ENCODE measurements around the gene THAP4.
"Not testable (repeated sequence)": the region's sequence is repeated elsewhere in the genome, so short reads cannot be mapped to it uniquely, and the experiment has no call there.

Gene THAP4

GRCh38 chr2:241612156-241613016 lies 24.6 kb downstream of the THAP4 start:
- DNase-seq (ENCODE audit: low read depth) = no peak

GRCh38 chr2:241611062-241611461 lies 25.9 kb downstream of the THAP4 start:
- DNase-seq (ENCODE audit: low read depth) = no peak

- peak; percentile 73 for DNase-seq (ENCODE audit: low read depth)
These were observed 26.8 kb downstream of the THAP4 start for GRCh38 chr2:241609859-241610793.

GRCh38 chr2:241608881-241609280 lies 28.1 kb downstream of the THAP4 start:
- DNase-seq (ENCODE audit: low read depth) = no peak

GRCh38 chr2:241607162-241607885 lies 29.6 kb downstream of the THAP4 start:
- DNase-seq (ENCODE audit: low read depth) = no peak

- no peak for DNase-seq (ENCODE audit: low read depth)
These were observed 30.8 kb downstream of the THAP4 start for GRCh38 chr2:241606186-241606585.

GRCh38 chr2:241603686-241604085 lies 33.3 kb downstream of the THAP4 start:
- peak; percentile 37 for DNase-seq (ENCODE audit: low read depth)

- no peak for DNase-seq (ENCODE audit: low read depth)
These were observed 34.2 kb downstream of the THAP4 start for GRCh38 chr2:241602720-241603119.

GRCh38 chr2:241601841-241602240 lies 35.1 kb downstream of the THAP4 start:
- DNase-seq (ENCODE audit: low read depth) = no peak

- no peak for DNase-seq (ENCODE audit: low read depth)
These were observed 37.3 kb downstream of the THAP4 start for GRCh38 chr2:241599615-241600014.

GRCh38 chr2:241598487-241598886 lies 38.5 kb downstream of the THAP4 start:
- DNase-seq (ENCODE audit: low read depth) = peak; percentile 20

GRCh38 chr2:241598061-241598460 lies 38.9 kb downstream of the THAP4 start:
- DNase-seq (ENCODE audit: low read depth) = no peak

GRCh38 chr2:241597561-241597960 lies 39.4 kb downstream of the THAP4 start:
- no peak for DNase-seq (ENCODE audit: low read depth)

- no peak for DNase-seq (ENCODE audit: low read depth)
These were observed 41.3 kb downstream of the THAP4 start for GRCh38 chr2:241595600-241596140.

- no peak for DNase-seq (ENCODE audit: low read depth)
These were observed 43.7 kb downstream of the THAP4 start for GRCh38 chr2:241593271-241593670.

- DNase-seq (ENCODE audit: low read depth) = no peak
These were observed 44.7 kb downstream of the THAP4 start for GRCh38 chr2:241592126-241592845.

GRCh38 chr2:241590496-241591455 lies 46.2 kb downstream of the THAP4 start:
- not testable (repeated sequence) for DNase-seq (ENCODE audit: low read depth)

- DNase-seq (ENCODE audit: low read depth) = not testable (repeated sequence)
These were observed 47.1 kb downstream of the THAP4 start for GRCh38 chr2:241589863-241590262.

GRCh38 chr2:241586564-241587264 lies 50.2 kb downstream of the THAP4 start:
- DNase-seq (ENCODE audit: low read depth) = no peak

Measured in amniotic epithelial cell (primary cell).